H9 (cell line): ENCODE results near the gene CYP1B1. TPM values are rescaled to one million over a fixed set of nuclear protein-coding genes. Genes with fewer than 3 reads are reported as not detected.

Experiments used
- DNase-seq: peaks from one replicate; pipeline ENCODE4 v3.0.0-alpha.2; 2017
- H2AFZ ChIP-seq: one replicate; pipeline ENCODE4 v1.6.1; 2013; ENCODE audit warnings: mild to moderate bottlenecking, low read length, control low read depth, moderate library complexity
- H2AK5ac ChIP-seq: 2 replicates; pipeline ENCODE4 v1.6.1; 2013; ENCODE audit warnings: low read length, control low read depth, mixed read lengths; ENCODE audit not compliant: insufficient read length
- H2BK120ac ChIP-seq: one replicate; pipeline ENCODE4 v1.6.1; 2013; ENCODE audit warnings: low read depth, mild to moderate bottlenecking, low read length, control low read depth, inconsistent platforms; ENCODE audit not compliant: poor library complexity, severe bottlenecking
- H2BK12ac ChIP-seq: 2 replicates; pipeline ENCODE4 v1.6.1; 2013; ENCODE audit warnings: low read length, control low read depth, mixed read lengths, low read depth; ENCODE audit not compliant: insufficient read length
- H2BK15ac ChIP-seq: 2 replicates; pipeline ENCODE4 v1.6.1; 2013; ENCODE audit warnings: low read depth, low read length, control low read depth
- H2BK20ac ChIP-seq: one replicate; pipeline ENCODE4 v1.6.1; 2013; ENCODE audit warnings: low read depth, mild to moderate bottlenecking, low read length, control low read depth, inconsistent platforms; ENCODE audit not compliant: poor library complexity, severe bottlenecking
- H2BK5ac ChIP-seq: 2 replicates; pipeline ENCODE4 v1.6.1; 2013; ENCODE audit warnings: low read length, control low read depth, mixed read lengths; ENCODE audit not compliant: insufficient read length
- H3K14ac ChIP-seq: 2 replicates; pipeline ENCODE4 v1.6.1; 2013; ENCODE audit warnings: low read length, control low read depth; ENCODE audit not compliant: insufficient read depth
- H3K18ac ChIP-seq: 2 replicates; pipeline ENCODE4 v1.6.1; 2013; ENCODE audit warnings: low read depth, mild to moderate bottlenecking, mixed read lengths, low read length, control low read depth; ENCODE audit not compliant: insufficient read length
- H3K23ac ChIP-seq: 2 replicates; pipeline ENCODE4 v1.6.1; 2013; ENCODE audit warnings: low read length, control low read depth, mixed read lengths, low read depth; ENCODE audit not compliant: insufficient read length
- H3K23me2 ChIP-seq: 2 replicates; pipeline ENCODE4 v1.6.1; 2013; ENCODE audit warnings: low read depth, mild to moderate bottlenecking, mixed read lengths, low read length, control low read depth; ENCODE audit not compliant: insufficient read length, poor library complexity, severe bottlenecking
- H3K27ac ChIP-seq: 2 replicates; pipeline ENCODE4 v1.5.1; 2013; ENCODE audit warnings: low read length, control low read depth, mixed read lengths, low read depth; ENCODE audit not compliant: insufficient read length
- H3K27me3 ChIP-seq: 2 replicates; pipeline ENCODE4 v1.6.1; 2013; ENCODE audit warnings: low read length, control low read depth, inconsistent platforms; ENCODE audit not compliant: insufficient read depth
- H3K4ac ChIP-seq: 2 replicates; pipeline ENCODE4 v1.6.1; 2013; ENCODE audit warnings: low read depth, mild to moderate bottlenecking, control low read depth, inconsistent platforms, low read length, moderate library complexity
- H3K4me1 ChIP-seq: 2 replicates; pipeline ENCODE4 v1.6.1; 2013; ENCODE audit warnings: low read length, control low read depth, inconsistent platforms; ENCODE audit not compliant: insufficient read depth
- H3K4me2 ChIP-seq: 2 replicates; pipeline ENCODE4 v1.6.1; 2013; ENCODE audit warnings: low read length, control low read depth, mixed read lengths; ENCODE audit not compliant: insufficient read length, insufficient read depth
- H3K56ac ChIP-seq: 2 replicates; pipeline ENCODE4 v1.6.1; 2013; ENCODE audit warnings: low read depth, mild to moderate bottlenecking, mixed read lengths, low read length, control low read depth; ENCODE audit not compliant: insufficient read length
- H3K79me1 ChIP-seq: 2 replicates; pipeline ENCODE4 v1.6.1; 2013; ENCODE audit warnings: low read depth, mild to moderate bottlenecking, moderate library complexity, low read length, control low read depth, inconsistent platforms; ENCODE audit not compliant: insufficient read depth, poor library complexity, severe bottlenecking
- H3K79me2 ChIP-seq: 2 replicates; pipeline ENCODE4 v1.6.1; 2013; ENCODE audit warnings: low read length, control low read depth, inconsistent platforms; ENCODE audit not compliant: insufficient read depth
- H3K9ac ChIP-seq: 2 replicates; pipeline ENCODE4 v1.6.1; 2013; ENCODE audit warnings: low read length, control low read depth, mixed read lengths; ENCODE audit not compliant: insufficient read length; ENCODE audit errors: extremely low read depth
- H3K9me3 ChIP-seq: one replicate; pipeline ENCODE4 v1.6.1; 2013; ENCODE audit warnings: low read depth, low read length, inconsistent platforms; ENCODE audit not compliant: control insufficient read depth
- H3T11ph ChIP-seq: one replicate; pipeline ENCODE4 v1.6.1; 2013; ENCODE audit warnings: mild to moderate bottlenecking, low read length, control low read depth, inconsistent platforms
- H4K20me1 ChIP-seq: one replicate; pipeline ENCODE4 v1.6.1; 2013; ENCODE audit not compliant: control insufficient read depth, insufficient read length, insufficient read depth
- H4K5ac ChIP-seq: 2 replicates; pipeline ENCODE4 v1.6.1; 2013; ENCODE audit warnings: low read depth, mild to moderate bottlenecking, mixed read lengths, low read length, control low read depth; ENCODE audit not compliant: insufficient read length
- H4K8ac ChIP-seq: replicated peaks from 2 replicates; pipeline ENCODE4 v1.6.1; 2013; ENCODE audit warnings: low read length, control low read depth, mixed read lengths, low read depth; ENCODE audit not compliant: insufficient read length
- H4K91ac ChIP-seq: 2 replicates; pipeline ENCODE4 v1.6.1; 2013; ENCODE audit warnings: low read depth, mild to moderate bottlenecking, moderate library complexity, mixed read lengths, low read length, control low read depth; ENCODE audit not compliant: insufficient read length
- H3K27ac Mint-ChIP-seq, 3 experiments: 2 replicates in 2 of 3; 3 replicates in 1 of 3; pipeline ENCODE4 v1.8.0; 2020 to 2021; ENCODE audit warnings: mixed read lengths in 3 of 3, mild to moderate bottlenecking in 1 of 3, moderate library complexity in 1 of 3
- H3K27me3 Mint-ChIP-seq: 2 replicates; pipeline ENCODE4 v1.8.0; 2021; ENCODE audit warnings: low read depth, mild to moderate bottlenecking, moderate library complexity, mixed read lengths
- H3K36me3 Mint-ChIP-seq, 3 experiments: 2 replicates in 2 of 3; 3 replicates in 1 of 3; pipeline ENCODE4 v1.8.0; 2020 to 2021; ENCODE audit warnings: low read depth in 3 of 3, mixed read lengths in 3 of 3; ENCODE audit not compliant: insufficient read depth in 1 of 3
- H3K4me1 Mint-ChIP-seq, 2 experiments: 2 replicates each; pipeline ENCODE4 v1.8.0; 2020; ENCODE audit warnings: mixed read lengths in 2 of 2
- H3K4me3 Mint-ChIP-seq, 2 experiments: 2 replicates in 1 of 2; 3 replicates in 1 of 2; pipeline ENCODE4 v1.8.0; 2020 to 2021; ENCODE audit warnings: mild to moderate bottlenecking in 2 of 2, mixed read lengths in 2 of 2, moderate library complexity in 1 of 2
- H3K9me3 Mint-ChIP-seq, 2 experiments: 2 replicates in 1 of 2; 3 replicates in 1 of 2; pipeline ENCODE4 v1.8.0; 2020; ENCODE audit warnings: mild to moderate bottlenecking in 2 of 2, mixed read lengths in 2 of 2, moderate library complexity in 1 of 2
- CTCF ChIP-seq: fragments of 200-600 bp; sonication (generic); conservative IDR thresholded peaks from 3 replicates; pipeline ENCODE4 v1.8.0; 2021; ENCODE audit warnings: antibody characterized with exemption, mild to moderate bottlenecking
- WGBS: extraction: QIAGEN DNeasy Blood & Tissue Kit; methylation state at CpG from one replicate; pipeline ENCODE4 v1.1.7; 2013; ENCODE audit warnings: missing lambda C conversion rate, low lambda C conversion rate, mixed read lengths; ENCODE audit not compliant: insufficient read length; ENCODE audit errors: extremely low coverage; 5-methylcytosine and 5-hydroxymethylcytosine counted together
- total RNA-seq: library from RNA; stranded (reverse); gene quantifications from 2 replicates; pipeline ENCODE4 v1.2.1, GENCODE V29; 2021

CYP1B1 gene
- total RNA-seq, 1 experiment from 2014 or later = 2.7 TPM

DNA sequence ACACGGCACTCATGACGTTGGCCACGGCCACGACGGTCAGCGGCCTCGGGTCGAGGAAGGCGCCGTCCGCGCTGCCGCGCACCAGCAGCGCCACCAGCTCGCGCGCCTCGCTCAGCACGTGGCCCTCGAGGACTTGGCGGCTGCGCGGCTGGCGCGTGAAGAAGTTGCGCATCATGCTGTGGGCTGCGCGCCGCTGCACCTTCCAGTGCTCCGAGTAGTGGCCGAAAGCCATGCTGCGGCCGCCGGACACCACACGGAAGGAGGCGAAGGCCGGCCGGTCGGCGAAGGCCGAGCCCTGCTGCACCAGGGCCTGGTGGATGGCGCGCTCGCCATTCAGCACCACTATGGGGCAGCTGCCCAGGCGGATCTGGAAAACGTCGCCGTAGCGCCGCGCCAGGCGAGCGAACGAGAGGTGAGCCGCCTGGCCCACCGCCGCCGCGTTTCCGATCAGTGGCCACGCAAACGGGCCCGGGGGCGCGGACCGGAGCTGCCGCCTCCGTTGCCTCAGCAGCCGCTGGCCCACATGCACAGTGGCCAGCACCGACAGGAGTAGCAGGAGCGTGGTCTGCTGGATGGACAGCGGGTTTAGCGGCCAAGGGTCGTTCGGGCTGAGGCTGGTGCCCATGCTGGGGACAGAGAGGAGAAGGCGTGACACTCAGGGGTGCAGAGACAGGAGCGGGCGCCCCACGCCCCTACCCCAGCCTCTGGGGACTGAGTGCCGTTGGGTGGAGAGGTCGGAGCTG, 1.0 kb downstream of the CYP1B1 start:
- Mint-ChIP-seq H3K4me1 (peaks cover 41 to 47% of the 10 kb centered on the region in 2 experiments), H3K27ac (no peak overlapping the region), H3K9me3 (peaks cover 0 to 5% of the 10 kb centered on the region in 2 experiments; a peak in 4 of 5 replicates), H3K4me3 (peak overlapping the region; percentile 63 to 85), H3K27me3 (peaks cover 70% of the 10 kb centered on the region), H3K36me3 (peaks cover 0 to 6% (median 2%) of the 10 kb centered on the region in 3 experiments; a peak in 2 of 7 replicates)
- no CpG with 5 or more reads among the region's 82 CpGs for WGBS
- H2BK12ac ChIP-seq = no peak overlapping the region
- H2AK5ac ChIP-seq = no peak overlapping the region
- H3K79me1 ChIP-seq = no peaks in the 10 kb centered on the region
- H3K18ac ChIP-seq = no peak overlapping the region
- no peak overlapping the region for H4K91ac ChIP-seq
- no peak overlapping the region for H3K27ac ChIP-seq
- H2BK15ac ChIP-seq = no peak overlapping the region
- H4K20me1 ChIP-seq = peaks cover 2% of the 10 kb centered on the region
- peak; percentile 70 for DNase-seq
- H2BK20ac ChIP-seq = no peak overlapping the region
- H3K14ac ChIP-seq = no peak overlapping the region
- H3K4me1 ChIP-seq = peaks cover 10% of the 10 kb centered on the region
- H3K27me3 ChIP-seq = peaks cover 36% of the 10 kb centered on the region
- H3T11ph ChIP-seq = no peak overlapping the region
- H3K79me2 ChIP-seq = no peaks in the 10 kb centered on the region
- no peak overlapping the region for H3K9ac ChIP-seq
- no peak overlapping the region for H4K8ac ChIP-seq
- peak overlapping the region; percentile 70 for H3K4me2 ChIP-seq
- H3K9me3 ChIP-seq = no peaks in the 10 kb centered on the region
- no peak overlapping the region for H4K5ac ChIP-seq
- no peak overlapping the region for H2BK120ac ChIP-seq
- H3K23me2 ChIP-seq = peaks cover 21% of the 10 kb centered on the region
- no peak overlapping the region for H3K4ac ChIP-seq
- H3K56ac ChIP-seq = no peak overlapping the region
- no peak overlapping the region for H3K23ac ChIP-seq
- no peak overlapping the region for H2AFZ ChIP-seq
- H2BK5ac ChIP-seq = no peak overlapping the region
- no peak for TF ChIP-seq CTCF
